ENCODE measurements around the gene SLC25A19. TPM values are rescaled to one million over a fixed set of nuclear protein-coding genes. Genes with fewer than 3 reads are reported as not detected.
A peak's percentile ranks its signal among the peaks of the same experiment; 100 is the strongest.

The SLC25A19 gene
- total RNA-seq, 1 donor from 2014 or later: 7.1 TPM

DNA sequence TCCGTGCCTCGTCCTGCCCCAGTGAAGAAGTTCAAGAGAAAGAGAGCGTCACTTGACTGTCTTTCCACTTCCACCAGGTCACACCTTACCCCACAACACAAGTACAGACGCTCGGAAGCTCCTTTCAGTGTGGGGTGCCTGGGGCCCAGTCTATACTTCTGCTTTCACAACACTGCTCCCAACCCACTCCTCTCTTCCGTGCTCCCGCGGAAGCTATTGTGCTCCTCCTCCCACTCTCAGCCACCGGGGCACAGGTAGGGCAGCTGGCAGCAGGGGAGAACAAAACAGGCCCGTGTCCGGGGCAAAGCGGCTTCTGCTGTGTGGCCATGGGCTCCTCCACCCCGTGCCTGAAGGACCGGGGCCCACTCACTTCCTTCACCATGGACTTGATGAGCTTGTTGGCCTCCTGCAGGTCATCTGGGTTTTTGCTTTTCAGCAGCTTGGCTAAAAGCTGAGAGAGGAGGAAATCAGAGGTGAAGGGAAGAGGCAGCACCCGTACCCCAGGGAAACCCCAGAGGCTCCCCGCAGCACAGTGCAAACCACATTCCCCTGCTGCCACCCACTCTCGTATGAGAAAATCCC, 46.7 kb downstream of the SLC25A19 start:
- no peak for DNase-seq (ENCODE audit: low read depth)
- no peaks in the 10 kb centered on the region for H3K27me3 ChIP-seq (ENCODE audit: control insufficient read depth, insufficient read depth, low read length)
- H3K36me3 ChIP-seq (ENCODE audit: control insufficient read depth, insufficient read depth, low read length): peaks cover 7% of the 10 kb centered on the region
- TF ChIP-seq, protein P1, sequence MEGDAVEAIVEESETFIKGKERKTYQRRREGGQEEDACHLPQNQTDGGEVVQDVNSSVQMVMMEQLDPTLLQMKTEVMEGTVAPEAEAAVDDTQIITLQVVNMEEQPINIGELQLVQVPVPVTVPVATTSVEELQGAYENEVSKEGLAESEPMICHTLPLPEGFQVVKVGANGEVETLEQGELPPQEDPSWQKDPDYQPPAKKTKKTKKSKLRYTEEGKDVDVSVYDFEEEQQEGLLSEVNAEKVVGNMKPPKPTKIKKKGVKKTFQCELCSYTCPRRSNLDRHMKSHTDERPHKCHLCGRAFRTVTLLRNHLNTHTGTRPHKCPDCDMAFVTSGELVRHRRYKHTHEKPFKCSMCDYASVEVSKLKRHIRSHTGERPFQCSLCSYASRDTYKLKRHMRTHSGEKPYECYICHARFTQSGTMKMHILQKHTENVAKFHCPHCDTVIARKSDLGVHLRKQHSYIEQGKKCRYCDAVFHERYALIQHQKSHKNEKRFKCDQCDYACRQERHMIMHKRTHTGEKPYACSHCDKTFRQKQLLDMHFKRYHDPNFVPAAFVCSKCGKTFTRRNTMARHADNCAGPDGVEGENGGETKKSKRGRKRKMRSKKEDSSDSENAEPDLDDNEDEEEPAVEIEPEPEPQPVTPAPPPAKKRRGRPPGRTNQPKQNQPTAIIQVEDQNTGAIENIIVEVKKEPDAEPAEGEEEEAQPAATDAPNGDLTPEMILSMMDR (IDR thresholded peaks at IDR 0.05; ENCODE audit: insufficient read depth, low read length, poor library complexity, severe bottlenecking): no peak
- no peak overlapping the region for H3K4me3 ChIP-seq (ENCODE audit: low read depth, low read length)

DNA sequence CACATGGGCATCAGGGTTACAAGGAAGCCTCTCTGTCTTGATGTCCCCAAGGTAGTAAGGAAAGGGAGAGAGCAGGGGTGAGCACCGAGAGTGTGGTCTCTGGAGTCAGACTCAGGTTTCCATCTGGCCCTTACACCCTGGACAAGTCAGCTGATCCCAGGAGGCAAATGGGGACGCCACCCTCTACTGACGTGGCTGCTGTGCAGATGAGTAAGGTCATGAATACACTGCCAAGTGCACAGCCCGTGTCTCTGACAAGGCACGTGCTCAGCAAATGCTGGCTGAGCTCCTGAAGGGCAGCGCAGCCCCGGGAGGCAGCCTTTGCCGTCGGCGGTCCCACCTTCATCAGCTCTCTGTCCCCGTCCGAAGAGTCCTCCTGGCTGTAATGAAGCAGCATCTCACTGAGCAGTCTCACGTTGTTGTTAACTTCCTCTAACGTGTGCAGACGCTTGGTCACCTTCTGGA, 47.2 kb downstream of the SLC25A19 start:
- H3K27me3 ChIP-seq (ENCODE audit: control insufficient read depth, insufficient read depth, low read length): no peaks in the 10 kb centered on the region
- no peak overlapping the region for H3K4me3 ChIP-seq (ENCODE audit: low read depth, low read length)
- H3K36me3 ChIP-seq (ENCODE audit: control insufficient read depth, insufficient read depth, low read length): peaks cover 7% of the 10 kb centered on the region
- DNase-seq (ENCODE audit: low read depth): no peak
- TF ChIP-seq, protein P1 (IDR thresholded peaks at IDR 0.05; ENCODE audit: insufficient read depth, low read length, poor library complexity, severe bottlenecking): no peak

DNA sequence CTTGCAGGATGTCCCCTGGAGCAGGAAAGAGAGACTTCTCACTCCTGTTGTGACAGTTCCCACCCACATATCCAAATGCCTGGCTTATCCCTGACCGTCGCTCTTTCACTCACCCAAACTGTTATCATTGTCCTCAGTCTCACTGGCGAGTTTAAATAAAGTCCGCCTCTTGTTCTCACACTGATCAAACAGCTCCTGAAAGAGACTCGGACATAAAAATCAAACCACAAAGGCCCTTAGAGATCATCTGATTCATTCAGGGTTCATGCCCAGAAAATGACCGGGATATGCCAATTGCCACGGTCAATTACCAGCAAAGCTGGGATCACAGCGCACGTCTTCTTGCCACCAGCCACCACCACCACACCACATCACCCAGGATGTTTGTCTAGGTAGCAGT, 47.7 kb downstream of the SLC25A19 start:
- Histone ChIP-seq H3K4me3 (ENCODE audit: low read depth, low read length) (no peak overlapping the region), H3K36me3 (ENCODE audit: control insufficient read depth, insufficient read depth, low read length) (peaks cover 6% of the 10 kb centered on the region), H3K27me3 (ENCODE audit: control insufficient read depth, insufficient read depth, low read length) (no peaks in the 10 kb centered on the region)
- no peak for DNase-seq (ENCODE audit: low read depth)
- TF ChIP-seq, protein P1 (IDR thresholded peaks at IDR 0.05; ENCODE audit: insufficient read depth, low read length, poor library complexity, severe bottlenecking): no peak

DNA sequence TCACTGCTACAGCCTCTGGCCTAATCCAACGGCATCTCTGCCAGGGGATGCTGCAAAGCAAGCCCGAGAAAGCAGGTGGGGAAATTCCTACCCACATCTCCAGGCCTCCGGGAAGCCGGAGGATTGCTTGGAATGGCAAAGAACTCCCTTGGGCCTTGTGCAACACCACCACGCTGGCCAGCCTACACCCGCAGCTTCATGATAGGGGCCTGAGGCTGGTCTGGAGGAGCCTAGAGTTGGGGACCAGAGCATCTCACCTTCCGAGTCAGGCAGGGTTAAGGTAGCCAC, 48.1 kb downstream of the SLC25A19 start:
- no peaks in the 10 kb centered on the region for H3K27me3 ChIP-seq (ENCODE audit: control insufficient read depth, insufficient read depth, low read length)
- no peak overlapping the region for H3K4me3 ChIP-seq (ENCODE audit: low read depth, low read length)
- TF ChIP-seq, protein P1 (IDR thresholded peaks at IDR 0.05; ENCODE audit: insufficient read depth, low read length, poor library complexity, severe bottlenecking): no peak
- H3K36me3 ChIP-seq (ENCODE audit: control insufficient read depth, insufficient read depth, low read length): peaks cover 3% of the 10 kb centered on the region
- no peak for DNase-seq (ENCODE audit: low read depth)

DNA sequence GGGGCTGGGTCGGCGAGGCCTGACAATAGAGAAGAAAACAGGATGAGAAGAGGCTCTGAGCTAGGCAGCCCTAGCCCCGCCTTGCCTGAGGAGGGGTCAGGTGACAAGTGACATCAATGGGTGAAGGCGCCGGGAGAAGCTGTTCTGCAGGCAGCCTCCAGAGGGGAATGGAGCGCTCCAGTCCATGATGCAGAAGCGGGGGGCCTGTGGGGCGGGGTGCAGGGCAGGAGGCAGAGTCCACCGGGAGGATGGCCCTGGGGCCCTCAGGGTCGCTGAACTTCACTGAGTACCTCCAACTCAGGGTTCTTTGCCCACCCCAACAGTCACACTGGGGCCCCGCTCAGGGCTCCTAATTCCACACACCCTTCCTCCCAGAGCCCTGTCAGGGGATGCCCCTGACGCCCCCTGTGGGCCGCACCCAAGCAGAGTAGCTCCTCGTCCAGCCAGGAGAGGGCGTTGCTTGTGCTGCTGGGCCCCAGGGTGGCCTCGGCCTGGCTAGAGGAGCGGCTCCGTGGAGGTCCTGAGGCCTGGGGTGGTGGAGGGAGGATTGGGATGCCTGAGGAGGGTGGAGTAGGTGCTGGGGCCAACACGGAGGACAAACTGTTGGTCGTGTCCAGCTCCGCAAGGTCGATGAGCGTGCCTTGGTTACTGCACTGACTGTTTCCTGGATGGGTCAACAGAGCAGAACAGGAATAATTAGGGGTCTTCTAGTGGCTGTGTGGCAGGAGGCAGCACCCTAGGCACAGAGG, 48.7 kb downstream of the SLC25A19 start:
- Histone ChIP-seq H3K36me3 (ENCODE audit: control insufficient read depth, insufficient read depth, low read length) (peaks cover 3% of the 10 kb centered on the region), H3K4me3 (ENCODE audit: low read depth, low read length) (no peak overlapping the region), H3K27me3 (ENCODE audit: control insufficient read depth, insufficient read depth, low read length) (no peaks in the 10 kb centered on the region)
- DNase-seq (ENCODE audit: low read depth): no peak
- TF ChIP-seq, protein P1 (IDR thresholded peaks at IDR 0.05; ENCODE audit: insufficient read depth, low read length, poor library complexity, severe bottlenecking): peak; percentile 99

All from kidney epithelial cell (primary cell).